ENCODE data around the gene TWNK.

TWNK gene

GRCh38 chr10:100986952-100987684 is at the start of gene TWNK, which contains the start of gene MRPL43:
TSS of gene TWNK (plus strand) at chr10:100987543. CDS start at chr10:100988211, 668 bp downstream.
TSS of gene MRPL43 (minus strand) at chr10:100987497. CDS start at chr10:100987443, 54 bp downstream.
- peak; percentile 82 for DNase-seq (ENCODE audit: low spot score)

GRCh38 chr10:100939763-100940344 is 47.5 kb upstream of the TWNK start:
- DNase-seq (ENCODE audit: low spot score), result no peak

- DNase-seq (ENCODE audit: low spot score), result no peak
These were observed 45.1 kb upstream of the TWNK start for GRCh38 chr10:100942229-100942628.

- DNase-seq (ENCODE audit: low spot score), result no peak
These were observed 43.8 kb upstream of the TWNK start for GRCh38 chr10:100943508-100943907.

GRCh38 chr10:100945754-100946153 is 41.6 kb upstream of the TWNK start:
- DNase-seq (ENCODE audit: low spot score), result no peak

- DNase-seq (ENCODE audit: low spot score), result no peak
These were observed 38.4 kb upstream of the TWNK start for GRCh38 chr10:100948916-100949315.

GRCh38 chr10:100960251-100960650 is 27.1 kb upstream of the TWNK start:
- no peak for DNase-seq (ENCODE audit: low spot score)

GRCh38 chr10:100962351-100963080 is 24.8 kb upstream of the TWNK start:
- DNase-seq (ENCODE audit: low spot score), result no peak

GRCh38 chr10:100963826-100964225 is 23.5 kb upstream of the TWNK start:
- DNase-seq (ENCODE audit: low spot score), result no peak

- no peak for DNase-seq (ENCODE audit: low spot score)
These were observed 21.5 kb upstream of the TWNK start for GRCh38 chr10:100965820-100966219.

GRCh38 chr10:100966887-100967286 is 20.5 kb upstream of the TWNK start:
- DNase-seq (ENCODE audit: low spot score), result no peak

GRCh38 chr10:100967332-100967731 is 20.0 kb upstream of the TWNK start:
- no peak for DNase-seq (ENCODE audit: low spot score)

GRCh38 chr10:100968062-100968736 is 19.1 kb upstream of the TWNK start:
- DNase-seq (ENCODE audit: low spot score), result no peak

- DNase-seq (ENCODE audit: low spot score), result no peak
These were observed 18.5 kb upstream of the TWNK start for GRCh38 chr10:100968863-100969186.

GRCh38 chr10:100969187-100970075 is 17.9 kb upstream of the TWNK start, which contains the start of gene SEMA4G:
TSS of gene SEMA4G (plus strand) at chr10:100969504. CDS start at chr10:100972913, 3,409 bp downstream.
- peak; percentile 38 for DNase-seq (ENCODE audit: low spot score)

- no peak for DNase-seq (ENCODE audit: low spot score)
These were observed 17.0 kb upstream of the TWNK start for GRCh38 chr10:100970076-100970913.

- DNase-seq (ENCODE audit: low spot score), result no peak
These were observed 16.2 kb upstream of the TWNK start for GRCh38 chr10:100970914-100971811.

GRCh38 chr10:100972115-100972903 is 15.0 kb upstream of the TWNK start:
- DNase-seq (ENCODE audit: low spot score), result no peak

All from CD4-positive, alpha-beta T cell treated with Interleukin-6 at 100 ng/mL for 8 hours (primary cell).